Activated naive CD4-positive, alpha-beta T cell treated with anti-CD3 and anti-CD28 coated beads, Interleukin-2, amount 10 ng/mL, durations not matched to agents 7 days and 5 days (primary cell): ENCODE measurements around the gene GRIK2.

ENCODE experiments used
- CTCF ChIA-PET: fragments of 350-600 bp; sonication (Branson Sonifier 250); formaldehyde crosslinking; loops from one replicate; lab custom pipeline; 2021; ENCODE audit warnings: antibody characterized with exemption; lab: Charles Lee
- DNase-seq: peaks from one replicate; pipeline ENCODE4 v3.0.0-alpha.2; 2020
- H3K27ac Mint-ChIP-seq: one replicate; pipeline ENCODE4 v1.8.0; 2021; ENCODE audit warnings: mild to moderate bottlenecking, moderate library complexity, mixed read lengths
- H3K27me3 Mint-ChIP-seq: one replicate; pipeline ENCODE4 v1.8.0; 2021; ENCODE audit warnings: mild to moderate bottlenecking, mixed read lengths
- H3K36me3 Mint-ChIP-seq: one replicate; pipeline ENCODE4 v1.8.0; 2021; ENCODE audit warnings: mixed read lengths
- H3K4me1 Mint-ChIP-seq: one replicate; pipeline ENCODE4 v1.8.0; 2021; ENCODE audit warnings: mixed read lengths
- H3K4me3 Mint-ChIP-seq: one replicate; pipeline ENCODE4 v1.8.0; 2021; ENCODE audit warnings: mild to moderate bottlenecking, moderate library complexity, mixed read lengths
- H3K9me3 Mint-ChIP-seq: one replicate; pipeline ENCODE4 v1.8.0; 2021; ENCODE audit warnings: mixed read lengths

The GRIK2 gene

GRCh38 chr6:101686653-101687052, 293.1 kb downstream of the GRIK2 start:
- Mint-ChIP-seq H3K36me3 (no peaks in the 10 kb centered on the region), H3K4me3 (no peak overlapping the region), H3K4me1 (no peaks in the 10 kb centered on the region), H3K27ac (no peak overlapping the region), H3K9me3 (no peaks in the 10 kb centered on the region), H3K27me3 (no peaks in the 10 kb centered on the region)
- CTCF ChIA-PET: no interaction called here
- DNase-seq: no peak

- H3K36me3 Mint-ChIP-seq: no peaks in the 10 kb centered on the region
- DNase-seq: no peak
- H3K27ac Mint-ChIP-seq: no peak overlapping the region
- no peak overlapping the region for H3K4me3 Mint-ChIP-seq
- no peaks in the 10 kb centered on the region for H3K9me3 Mint-ChIP-seq
- CTCF ChIA-PET: no interaction called here
- H3K27me3 Mint-ChIP-seq: no peaks in the 10 kb centered on the region
- no peaks in the 10 kb centered on the region for H3K4me1 Mint-ChIP-seq
Observed at GRCh38 chr6:101689156-101689555, 295.6 kb downstream of the GRIK2 start.

GRCh38 chr6:101689695-101690094, 296.2 kb downstream of the GRIK2 start:
- H3K4me3 Mint-ChIP-seq: no peak overlapping the region
- H3K27ac Mint-ChIP-seq: no peak overlapping the region
- H3K27me3 Mint-ChIP-seq: no peaks in the 10 kb centered on the region
- no peaks in the 10 kb centered on the region for H3K9me3 Mint-ChIP-seq
- CTCF ChIA-PET: no interaction called here
- no peaks in the 10 kb centered on the region for H3K36me3 Mint-ChIP-seq
- no peaks in the 10 kb centered on the region for H3K4me1 Mint-ChIP-seq
- DNase-seq: no peak

GRCh38 chr6:101700655-101701054, 307.1 kb downstream of the GRIK2 start:
- Mint-ChIP-seq H3K9me3 (peaks cover 2% of the 10 kb centered on the region), H3K4me1 (no peaks in the 10 kb centered on the region), H3K36me3 (no peaks in the 10 kb centered on the region), H3K4me3 (no peak overlapping the region), H3K27ac (no peak overlapping the region), H3K27me3 (no peaks in the 10 kb centered on the region)
- CTCF ChIA-PET: no interaction called here
- DNase-seq: no peak

- CTCF ChIA-PET: no interaction called here
- H3K9me3 Mint-ChIP-seq: peaks cover 2% of the 10 kb centered on the region
- H3K4me3 Mint-ChIP-seq: no peak overlapping the region
Observed at GRCh38 chr6:101703311-101703710, 309.8 kb downstream of the GRIK2 start.

GRCh38 chr6:101705866-101706265, 312.4 kb downstream of the GRIK2 start:
- DNase-seq: no peak
- Mint-ChIP-seq H3K27ac (no peak overlapping the region), H3K4me3 (no peak overlapping the region), H3K27me3 (no peaks in the 10 kb centered on the region), H3K4me1 (no peaks in the 10 kb centered on the region), H3K9me3 (no peaks in the 10 kb centered on the region), H3K36me3 (no peaks in the 10 kb centered on the region)
- CTCF ChIA-PET: no interaction called here

More at GRCh38 chr6:101703311-101703710, 309.8 kb downstream of the GRIK2 start:
- Mint-ChIP-seq H3K27me3 (no peaks in the 10 kb centered on the region), H3K27ac (no peak overlapping the region), H3K36me3 (no peaks in the 10 kb centered on the region), H3K4me1 (no peaks in the 10 kb centered on the region)
- no peak for DNase-seq

- no peaks in the 10 kb centered on the region for H3K9me3 Mint-ChIP-seq
- DNase-seq: no peak
- H3K36me3 Mint-ChIP-seq: no peaks in the 10 kb centered on the region
- no peaks in the 10 kb centered on the region for H3K4me1 Mint-ChIP-seq
- CTCF ChIA-PET: no interaction called here
- H3K27me3 Mint-ChIP-seq: no peaks in the 10 kb centered on the region
- no peak overlapping the region for H3K27ac Mint-ChIP-seq
- no peak overlapping the region for H3K4me3 Mint-ChIP-seq
Observed at GRCh38 chr6:101706576-101706975, 313.1 kb downstream of the GRIK2 start.

- Mint-ChIP-seq H3K36me3 (no peaks in the 10 kb centered on the region), H3K4me3 (no peak overlapping the region), H3K4me1 (no peaks in the 10 kb centered on the region), H3K27ac (no peak overlapping the region), H3K27me3 (no peaks in the 10 kb centered on the region), H3K9me3 (no peaks in the 10 kb centered on the region)
- no peak for DNase-seq
- CTCF ChIA-PET: no interaction called here
Observed at GRCh38 chr6:101711518-101711917, 318.0 kb downstream of the GRIK2 start.

GRCh38 chr6:101716387-101716786, 322.9 kb downstream of the GRIK2 start:
- no peaks in the 10 kb centered on the region for H3K9me3 Mint-ChIP-seq
- H3K27me3 Mint-ChIP-seq: no peaks in the 10 kb centered on the region
- CTCF ChIA-PET: no interaction called here
- no peak overlapping the region for H3K27ac Mint-ChIP-seq
- no peak overlapping the region for H3K4me3 Mint-ChIP-seq
- no peak for DNase-seq
- no peaks in the 10 kb centered on the region for H3K4me1 Mint-ChIP-seq
- H3K36me3 Mint-ChIP-seq: no peaks in the 10 kb centered on the region

- Mint-ChIP-seq H3K4me1 (no peaks in the 10 kb centered on the region), H3K4me3 (no peak overlapping the region), H3K27me3 (no peaks in the 10 kb centered on the region), H3K9me3 (no peaks in the 10 kb centered on the region), H3K36me3 (no peaks in the 10 kb centered on the region), H3K27ac (no peak overlapping the region)
- CTCF ChIA-PET: no interaction called here
- DNase-seq: no peak
Observed at GRCh38 chr6:101716810-101717209, 323.3 kb downstream of the GRIK2 start.

- H3K27me3 Mint-ChIP-seq: no peaks in the 10 kb centered on the region
- no peaks in the 10 kb centered on the region for H3K9me3 Mint-ChIP-seq
- CTCF ChIA-PET: no interaction called here
- H3K4me1 Mint-ChIP-seq: no peaks in the 10 kb centered on the region
- H3K27ac Mint-ChIP-seq: no peak overlapping the region
- no peak for DNase-seq
- H3K4me3 Mint-ChIP-seq: no peak overlapping the region
- H3K36me3 Mint-ChIP-seq: no peaks in the 10 kb centered on the region
Observed at GRCh38 chr6:101719521-101719920, 326.0 kb downstream of the GRIK2 start.

- no peaks in the 10 kb centered on the region for H3K9me3 Mint-ChIP-seq
- H3K27ac Mint-ChIP-seq: no peak overlapping the region
- no peak for DNase-seq
- no peaks in the 10 kb centered on the region for H3K4me1 Mint-ChIP-seq
- no peaks in the 10 kb centered on the region for H3K27me3 Mint-ChIP-seq
- no peaks in the 10 kb centered on the region for H3K36me3 Mint-ChIP-seq
- H3K4me3 Mint-ChIP-seq: no peak overlapping the region
- CTCF ChIA-PET: no interaction called here
Observed at GRCh38 chr6:101722471-101722870, 329.0 kb downstream of the GRIK2 start.

GRCh38 chr6:101722991-101723579, 329.6 kb downstream of the GRIK2 start:
- CTCF ChIA-PET: no interaction called here
- DNase-seq: no peak
- H3K9me3 Mint-ChIP-seq: no peaks in the 10 kb centered on the region

GRCh38 chr6:101728388-101728787, 334.9 kb downstream of the GRIK2 start:
- Mint-ChIP-seq H3K36me3 (no peaks in the 10 kb centered on the region), H3K4me3 (no peak overlapping the region), H3K27ac (no peak overlapping the region), H3K4me1 (peaks cover 3% of the 10 kb centered on the region), H3K9me3 (no peaks in the 10 kb centered on the region), H3K27me3 (no peaks in the 10 kb centered on the region)
- no peak for DNase-seq
- CTCF ChIA-PET: no interaction called here

More at GRCh38 chr6:101722991-101723579, 329.6 kb downstream of the GRIK2 start:
- no peak overlapping the region for H3K27ac Mint-ChIP-seq
- H3K36me3 Mint-ChIP-seq: no peaks in the 10 kb centered on the region
- no peaks in the 10 kb centered on the region for H3K27me3 Mint-ChIP-seq
- H3K4me3 Mint-ChIP-seq: no peak overlapping the region
- H3K4me1 Mint-ChIP-seq: no peaks in the 10 kb centered on the region

- CTCF ChIA-PET: no interaction called here
- Mint-ChIP-seq H3K27me3 (no peaks in the 10 kb centered on the region), H3K4me3 (no peak overlapping the region), H3K9me3 (peaks cover 3% of the 10 kb centered on the region), H3K36me3 (no peaks in the 10 kb centered on the region), H3K27ac (no peak overlapping the region), H3K4me1 (peaks cover 3% of the 10 kb centered on the region)
- no peak for DNase-seq
Observed at GRCh38 chr6:101728956-101729355, 335.4 kb downstream of the GRIK2 start.

GRCh38 chr6:101730954-101731353, 337.4 kb downstream of the GRIK2 start:
- CTCF ChIA-PET: no interaction called here
- H3K27me3 Mint-ChIP-seq: no peaks in the 10 kb centered on the region
- peaks cover 3% of the 10 kb centered on the region for H3K4me1 Mint-ChIP-seq
- no peaks in the 10 kb centered on the region for H3K36me3 Mint-ChIP-seq
- DNase-seq: no peak
- no peak overlapping the region for H3K27ac Mint-ChIP-seq
- peaks cover 5% of the 10 kb centered on the region for H3K9me3 Mint-ChIP-seq
- no peak overlapping the region for H3K4me3 Mint-ChIP-seq
